BLaER1 (cell line): ENCODE data around the gene SCAF1.
A peak's percentile ranks its signal among the peaks of the same experiment; 100 is the strongest.

Source experiments
- H3K27ac ChIP-seq: shearing (Covaris generic); formaldehyde crosslinking; 2 replicates; pipeline ENCODE4 v1.8.1; 2022
- H3K27me3 ChIP-seq: shearing (Covaris generic); formaldehyde crosslinking; 2 replicates; pipeline ENCODE4 v1.8.1; 2022
- H3K36me3 ChIP-seq: shearing (Covaris generic); formaldehyde crosslinking; 2 replicates; pipeline ENCODE4 v1.8.1; 2022
- H3K4me1 ChIP-seq: shearing (Covaris generic); formaldehyde crosslinking; 2 replicates; pipeline ENCODE4 v1.8.1; 2022
- H3K4me2 ChIP-seq: shearing (Covaris generic); formaldehyde crosslinking; 2 replicates; pipeline ENCODE4 v1.8.1; 2022
- H3K4me3 ChIP-seq: shearing (Covaris generic); formaldehyde crosslinking; 2 replicates; pipeline ENCODE4 v1.8.1; 2022
- H3K9ac ChIP-seq: shearing (Covaris generic); formaldehyde crosslinking; 2 replicates; pipeline ENCODE4 v1.8.1; 2022
- H3K9me3 ChIP-seq: shearing (Covaris generic); formaldehyde crosslinking; 2 replicates; pipeline ENCODE4 v1.8.1; 2022
- H4K20me1 ChIP-seq: shearing (Covaris generic); formaldehyde crosslinking; 2 replicates; pipeline ENCODE4 v1.8.1; 2022
- Cebpa-rat ChIP-seq: shearing (Covaris generic); IDR thresholded peaks from 2 replicates; pipeline ENCODE4 v1.8.1; 2022

SCAF1 gene

DNA sequence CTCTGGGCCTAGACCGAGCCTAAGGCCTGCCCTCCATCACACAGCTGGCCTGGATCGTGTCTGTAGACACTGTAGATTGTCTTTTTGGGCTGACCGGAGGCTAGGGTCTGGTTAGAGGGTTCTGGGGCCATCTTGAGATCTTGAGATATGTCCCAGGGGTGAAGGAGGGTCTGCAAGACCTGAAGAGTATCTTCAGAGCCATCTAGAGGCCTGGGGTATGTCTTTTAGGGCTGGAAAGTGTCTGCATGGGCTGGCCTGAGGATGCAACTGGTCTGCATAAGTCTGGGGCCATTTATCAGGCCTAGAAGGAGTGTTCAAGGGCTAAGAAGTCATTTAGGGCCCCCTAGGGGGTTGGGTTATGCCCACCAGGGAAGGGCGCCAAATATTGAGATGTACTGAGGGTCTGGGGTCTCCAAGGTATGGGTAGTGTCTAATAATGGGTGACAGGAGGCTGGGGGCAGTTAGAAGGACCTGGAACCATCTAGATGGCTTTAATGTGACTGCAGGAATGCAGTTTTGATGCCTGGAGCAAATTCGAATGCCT is 555 bp downstream of the SCAF1 start:
- H3K9me3 ChIP-seq = no peaks in the 10 kb centered on the region
- H3K27ac ChIP-seq = peak overlapping the region; percentile 97
- H3K4me3 ChIP-seq = peak overlapping the region; percentile 97
- peak overlapping the region; percentile 93 for H3K4me2 ChIP-seq
- H3K9ac ChIP-seq = peak overlapping the region; percentile 99
- peaks cover 46% of the 10 kb centered on the region for H4K20me1 ChIP-seq
- H3K4me1 ChIP-seq = peaks cover 57% of the 10 kb centered on the region
- H3K36me3 ChIP-seq = peaks cover 34% of the 10 kb centered on the region
- no peaks in the 10 kb centered on the region for H3K27me3 ChIP-seq
- TF ChIP-seq Cebpa-rat = no peak

DNA sequence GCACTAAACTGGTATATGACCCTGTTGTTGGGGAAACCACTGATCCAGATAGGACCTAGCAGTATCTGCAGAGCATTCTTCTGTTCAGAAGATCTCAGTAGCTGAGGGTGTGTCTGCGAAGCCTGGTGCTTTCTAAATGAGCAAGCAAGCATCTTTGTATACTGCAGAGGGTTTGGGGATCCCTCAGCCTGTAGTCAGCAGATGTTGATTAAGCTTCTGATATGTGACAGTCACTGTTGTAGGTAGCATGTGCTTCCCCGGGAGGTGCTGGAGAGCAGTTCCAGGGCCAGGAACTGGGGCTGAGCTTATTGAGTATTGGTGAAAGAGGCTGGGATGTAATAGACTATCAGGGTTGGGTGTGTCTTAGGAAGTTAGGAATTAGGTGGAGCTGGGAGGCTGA is 1.5 kb downstream of the SCAF1 start:
- peaks cover 48% of the 10 kb centered on the region for H3K4me1 ChIP-seq
- no peaks in the 10 kb centered on the region for H3K9me3 ChIP-seq
- peak overlapping the region; percentile 93 for H3K4me2 ChIP-seq
- H3K27me3 ChIP-seq = no peaks in the 10 kb centered on the region
- H3K36me3 ChIP-seq = peaks cover 43% of the 10 kb centered on the region
- H4K20me1 ChIP-seq = peaks cover 55% of the 10 kb centered on the region
- peak overlapping the region; percentile 99 for H3K9ac ChIP-seq
- no peak for TF ChIP-seq Cebpa-rat
- H3K4me3 ChIP-seq = no peak overlapping the region
- H3K27ac ChIP-seq = no peak overlapping the region

DNA sequence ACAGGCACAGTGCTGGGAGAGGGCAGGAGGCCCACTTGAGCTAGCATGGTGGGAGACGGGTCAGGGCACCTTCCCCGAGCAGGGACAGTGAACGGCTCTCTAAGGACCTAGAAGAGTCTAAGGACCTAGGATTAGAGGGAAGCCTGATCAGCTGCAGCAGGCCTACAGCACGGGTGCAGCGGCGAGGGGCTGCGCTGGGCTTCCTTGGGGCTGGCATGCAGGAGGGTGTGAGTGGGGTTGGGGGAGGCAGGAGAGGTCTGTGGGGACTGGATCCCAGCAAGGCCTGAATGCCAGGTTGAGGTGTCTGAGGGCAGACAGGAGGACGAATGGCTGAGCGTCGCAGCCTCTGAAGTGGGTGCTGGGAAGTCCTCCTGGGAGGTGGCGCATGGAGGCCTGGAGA is 3.6 kb downstream of the SCAF1 start:
- Histone ChIP-seq H3K4me1 (peaks cover 34% of the 10 kb centered on the region), H3K9ac (0 out of 2 replicates have a peak overlapping the region, but pooled peaks have one; percentile 29), H4K20me1 (peaks cover 76% of the 10 kb centered on the region), H3K27ac (no peak overlapping the region), H3K36me3 (peaks cover 65% of the 10 kb centered on the region), H3K27me3 (no peaks in the 10 kb centered on the region), H3K9me3 (no peaks in the 10 kb centered on the region), H3K4me2 (no peak overlapping the region), H3K4me3 (no peak overlapping the region)
- TF ChIP-seq Cebpa-rat = no peak

DNA sequence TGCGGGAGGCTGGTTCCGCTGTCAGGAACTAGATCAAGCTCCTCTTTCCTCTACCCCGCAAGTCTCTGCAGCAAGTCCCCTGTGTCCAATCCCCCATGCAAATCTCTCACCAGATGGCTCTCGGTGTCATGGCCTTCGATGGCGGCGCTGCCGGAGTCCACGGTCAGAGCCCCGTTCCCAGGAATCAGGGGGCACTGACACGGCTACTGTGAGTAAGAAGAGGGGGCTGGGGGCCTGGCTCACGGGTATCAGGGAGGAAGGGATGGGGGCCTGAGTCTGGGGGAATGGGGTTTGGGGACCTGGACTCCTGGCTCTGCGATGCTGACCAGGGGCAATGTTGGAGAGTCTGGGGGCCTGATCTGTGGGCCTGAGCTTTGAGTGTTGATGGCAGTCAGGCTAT is 4.0 kb downstream of the SCAF1 start:
- Histone ChIP-seq H3K4me1 (peaks cover 32% of the 10 kb centered on the region), H3K36me3 (peaks cover 67% of the 10 kb centered on the region), H3K27me3 (no peaks in the 10 kb centered on the region), H3K4me3 (no peak overlapping the region), H3K27ac (no peak overlapping the region), H4K20me1 (peaks cover 77% of the 10 kb centered on the region), H3K4me2 (no peak overlapping the region), H3K9ac (0 out of 2 replicates have a peak overlapping the region, but pooled peaks have one; percentile 29), H3K9me3 (no peaks in the 10 kb centered on the region)
- TF ChIP-seq Cebpa-rat = no peak

DNA sequence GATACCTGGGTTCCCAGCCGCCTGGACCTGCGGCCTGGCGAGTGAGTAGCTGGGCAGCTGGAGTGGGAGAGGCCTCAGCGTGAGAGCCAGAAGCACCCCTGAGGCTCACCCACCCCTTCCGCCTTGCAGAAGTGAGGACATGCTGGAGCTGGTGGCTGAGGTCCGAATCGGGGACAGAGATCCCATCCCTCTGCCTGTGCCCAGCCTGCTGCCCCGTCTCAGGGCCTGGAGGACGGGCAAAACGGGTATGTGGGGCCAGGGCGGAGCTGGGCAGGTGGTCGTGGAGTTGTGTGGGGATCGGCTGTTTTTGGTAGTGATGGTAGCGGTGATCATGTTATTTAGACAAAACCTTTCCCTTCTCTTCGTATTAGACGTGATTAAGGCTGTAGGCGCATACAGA is 4.6 kb downstream of the SCAF1 start:
- TF ChIP-seq Cebpa-rat = no peak
- Histone ChIP-seq H3K4me2 (no peak overlapping the region), H3K9me3 (no peaks in the 10 kb centered on the region), H3K36me3 (peaks cover 73% of the 10 kb centered on the region), H3K4me1 (peaks cover 27% of the 10 kb centered on the region), H4K20me1 (peaks cover 77% of the 10 kb centered on the region), H3K4me3 (no peak overlapping the region), H3K27me3 (no peaks in the 10 kb centered on the region), H3K27ac (no peak overlapping the region), H3K9ac (no peak overlapping the region)

DNA sequence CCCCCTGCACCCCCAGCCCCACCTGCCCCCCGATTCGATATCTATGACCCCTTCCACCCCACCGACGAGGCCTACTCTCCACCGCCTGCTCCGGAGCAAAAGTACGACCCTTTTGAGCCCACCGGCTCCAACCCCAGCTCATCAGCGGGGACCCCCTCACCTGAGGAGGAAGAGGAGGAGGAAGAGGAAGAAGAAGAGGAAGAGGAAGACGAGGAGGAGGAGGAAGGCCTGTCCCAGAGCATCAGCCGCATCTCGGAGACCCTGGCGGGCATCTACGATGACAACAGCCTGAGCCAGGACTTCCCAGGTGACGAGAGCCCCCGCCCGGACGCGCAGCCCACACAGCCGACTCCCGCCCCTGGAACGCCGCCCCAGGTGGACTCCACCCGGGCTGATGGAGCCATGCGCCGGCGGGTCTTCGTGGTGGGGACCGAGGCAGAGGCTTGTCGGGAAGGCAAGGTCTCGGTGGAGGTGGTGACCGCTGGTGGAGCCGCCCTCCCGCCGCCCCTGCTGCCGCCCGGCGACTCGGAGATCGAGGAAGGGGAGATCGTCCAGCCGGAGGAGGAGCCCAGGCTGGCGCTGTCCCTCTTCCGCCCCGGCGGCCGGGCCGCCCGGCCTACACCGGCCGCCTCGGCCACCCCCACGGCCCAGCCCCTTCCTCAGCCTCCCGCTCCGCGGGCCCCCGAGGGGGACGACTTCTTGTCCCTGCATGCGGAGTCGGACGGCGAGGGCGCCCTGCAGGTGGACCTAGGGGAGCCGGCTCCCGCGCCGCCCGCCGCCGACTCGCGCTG is 9.2 kb downstream of the SCAF1 start:
- H4K20me1 ChIP-seq = peaks cover 86% of the 10 kb centered on the region
- no peak overlapping the region for H3K4me3 ChIP-seq
- H3K36me3 ChIP-seq = peaks cover 98% of the 10 kb centered on the region
- no peak overlapping the region for H3K9ac ChIP-seq
- no peaks in the 10 kb centered on the region for H3K27me3 ChIP-seq
- H3K9me3 ChIP-seq = no peaks in the 10 kb centered on the region
- H3K4me1 ChIP-seq = no peaks in the 10 kb centered on the region
- no peak overlapping the region for H3K4me2 ChIP-seq
- no peak for TF ChIP-seq Cebpa-rat
- no peak overlapping the region for H3K27ac ChIP-seq

DNA sequence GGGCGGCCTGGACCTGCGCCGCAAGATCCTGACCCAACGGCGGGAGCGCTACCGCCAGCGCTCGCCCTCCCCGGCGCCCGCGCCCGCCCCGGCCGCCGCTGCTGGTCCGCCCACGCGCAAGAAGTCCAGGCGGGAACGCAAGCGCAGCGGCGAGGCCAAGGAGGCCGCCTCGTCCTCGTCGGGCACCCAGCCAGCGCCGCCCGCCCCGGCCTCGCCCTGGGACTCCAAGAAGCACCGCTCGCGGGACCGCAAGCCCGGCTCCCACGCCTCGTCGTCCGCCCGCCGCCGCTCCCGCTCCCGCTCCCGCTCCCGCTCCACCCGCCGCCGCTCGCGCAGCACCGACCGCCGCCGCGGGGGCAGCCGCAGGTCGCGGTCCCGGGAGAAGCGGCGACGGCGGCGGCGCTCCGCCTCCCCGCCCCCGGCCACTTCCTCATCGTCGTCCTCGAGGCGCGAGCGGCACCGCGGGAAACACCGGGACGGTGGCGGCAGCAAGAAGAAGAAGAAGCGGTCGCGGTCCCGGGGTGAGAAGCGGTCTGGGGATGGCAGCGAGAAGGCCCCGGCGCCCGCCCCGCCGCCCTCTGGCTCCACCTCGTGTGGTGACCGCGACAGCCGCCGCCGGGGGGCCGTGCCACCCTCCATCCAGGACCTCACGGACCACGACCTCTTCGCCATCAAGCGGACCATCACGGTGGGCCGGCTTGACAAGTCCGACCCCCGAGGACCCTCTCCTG is 10.0 kb downstream of the SCAF1 start:
- H3K4me3 ChIP-seq = no peak overlapping the region
- H3K4me2 ChIP-seq = no peak overlapping the region
- H4K20me1 ChIP-seq = peaks cover 85% of the 10 kb centered on the region
- H3K27ac ChIP-seq = no peak overlapping the region
- H3K27me3 ChIP-seq = no peaks in the 10 kb centered on the region
- peaks cover 98% of the 10 kb centered on the region for H3K36me3 ChIP-seq
- H3K9me3 ChIP-seq = no peaks in the 10 kb centered on the region
- TF ChIP-seq Cebpa-rat = no peak
- H3K9ac ChIP-seq = no peak overlapping the region
- no peaks in the 10 kb centered on the region for H3K4me1 ChIP-seq

DNA sequence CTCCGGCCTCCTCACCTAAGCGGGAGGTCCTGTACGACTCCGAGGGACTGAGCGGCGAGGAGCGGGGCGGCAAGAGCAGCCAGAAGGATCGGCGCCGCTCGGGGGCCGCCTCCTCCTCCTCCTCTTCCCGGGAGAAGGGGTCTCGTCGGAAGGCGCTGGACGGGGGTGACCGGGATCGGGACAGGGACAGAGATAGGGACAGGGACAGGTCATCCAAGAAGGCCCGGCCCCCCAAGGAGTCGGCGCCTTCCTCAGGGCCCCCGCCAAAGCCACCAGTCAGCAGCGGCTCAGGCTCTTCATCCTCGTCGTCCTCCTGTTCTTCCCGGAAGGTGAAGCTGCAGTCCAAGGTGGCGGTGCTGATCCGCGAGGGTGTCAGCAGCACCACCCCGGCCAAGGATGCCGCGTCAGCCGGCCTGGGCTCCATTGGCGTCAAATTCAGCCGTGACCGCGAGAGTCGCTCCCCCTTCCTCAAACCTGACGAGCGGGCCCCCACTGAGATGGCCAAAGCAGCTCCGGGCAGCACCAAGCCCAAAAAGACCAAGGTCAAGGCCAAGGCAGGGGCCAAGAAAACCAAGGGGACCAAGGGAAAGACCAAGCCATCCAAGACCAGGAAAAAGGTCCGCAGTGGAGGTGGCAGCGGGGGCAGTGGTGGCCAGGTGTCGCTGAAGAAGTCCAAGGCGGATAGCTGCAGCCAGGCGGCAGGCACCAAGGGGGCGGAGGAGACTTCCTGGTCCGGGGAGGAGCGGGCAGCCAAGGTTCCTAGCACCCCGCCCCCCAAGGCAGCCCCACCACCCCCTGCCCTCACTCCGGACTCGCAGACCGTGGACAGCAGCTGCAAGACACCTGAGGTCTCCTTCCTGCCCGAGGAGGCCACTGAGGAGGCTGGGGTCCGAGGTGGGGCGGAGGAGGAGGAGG is 10.8 kb downstream of the SCAF1 start:
- H3K27me3 ChIP-seq = no peaks in the 10 kb centered on the region
- H3K9me3 ChIP-seq = no peaks in the 10 kb centered on the region
- H3K9ac ChIP-seq = no peak overlapping the region
- no peaks in the 10 kb centered on the region for H3K4me1 ChIP-seq
- H3K4me2 ChIP-seq = no peak overlapping the region
- TF ChIP-seq Cebpa-rat = no peak
- H4K20me1 ChIP-seq = peaks cover 77% of the 10 kb centered on the region
- no peak overlapping the region for H3K4me3 ChIP-seq
- H3K36me3 ChIP-seq = peaks cover 97% of the 10 kb centered on the region
- H3K27ac ChIP-seq = no peak overlapping the region

DNA sequence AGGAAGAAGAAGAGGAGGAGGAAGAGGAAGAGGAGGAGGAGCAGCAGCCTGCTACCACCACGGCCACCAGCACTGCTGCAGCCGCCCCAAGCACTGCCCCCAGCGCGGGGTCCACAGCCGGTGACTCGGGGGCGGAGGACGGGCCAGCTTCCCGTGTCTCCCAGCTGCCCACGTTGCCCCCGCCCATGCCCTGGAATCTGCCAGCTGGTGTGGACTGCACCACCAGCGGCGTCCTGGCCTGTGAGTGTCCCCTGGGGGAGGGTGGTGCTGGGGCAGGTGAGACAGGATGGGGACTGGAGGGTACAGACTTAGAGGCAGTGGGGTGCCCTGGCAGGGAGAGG is 11.4 kb downstream of the SCAF1 start:
- Histone ChIP-seq H3K9me3 (no peaks in the 10 kb centered on the region), H3K27me3 (no peaks in the 10 kb centered on the region), H3K4me3 (no peak overlapping the region), H3K27ac (no peak overlapping the region), H3K9ac (no peak overlapping the region), H3K4me2 (no peak overlapping the region), H3K4me1 (no peaks in the 10 kb centered on the region), H3K36me3 (peaks cover 97% of the 10 kb centered on the region), H4K20me1 (peaks cover 71% of the 10 kb centered on the region)
- TF ChIP-seq Cebpa-rat = no peak
